ENCODE data around the gene KLHL13. TPM values are rescaled to one million over a fixed set of nuclear protein-coding genes. Genes with fewer than 3 reads are reported as not detected.

KLHL13 gene
- total RNA-seq, 1 experiment from 2014 or later = 4.2 TPM

DNA sequence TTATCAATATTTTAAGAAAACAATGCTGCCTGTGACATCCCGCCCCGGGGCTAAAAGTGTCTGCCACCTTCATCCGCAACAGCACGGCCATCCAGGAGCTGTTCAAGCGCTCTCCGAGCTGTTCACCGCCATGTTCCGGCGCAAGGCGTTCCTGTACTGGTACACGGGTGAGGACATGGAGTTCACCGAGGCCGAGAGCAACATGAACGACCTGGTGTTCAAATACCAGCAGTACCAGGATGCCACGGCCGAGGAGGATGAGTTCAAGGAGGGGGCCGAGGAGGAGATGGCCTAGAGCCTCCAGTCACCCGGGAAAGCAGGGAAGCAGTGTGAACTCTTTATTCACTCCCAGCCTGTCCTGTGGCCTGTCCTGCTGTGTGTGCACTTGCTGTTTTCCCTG lies 12.1 kb upstream of the KLHL13 start:
- RAD21 ChIA-PET (ENCODE audit: low non-redundant PET in 1 of 2, low total read pairs in 2 of 2, uncharacterized antibody in 2 of 2, unreplicated experiment in 2 of 2) = no interaction called here
- H3K4me1 ChIP-seq (ENCODE audit: control insufficient read depth in 1 of 2, insufficient read depth in 2 of 2, low read length in 2 of 2) = no peaks in the 10 kb centered on the region
- no peak overlapping the region for H3K4me3 ChIP-seq (replicated peaks in 1 of 2; ENCODE audit: low read depth in 1 of 2, low read length in 2 of 2)
- TF ChIP-seq SRF (IDR thresholded peaks at IDR 0.05; ENCODE audit: low read depth) = no peak
- TF ChIP-seq RAD21 (IDR thresholded peaks at IDR 0.05; ENCODE audit: low read depth) = no peak
- TF ChIP-seq EGR1 (IDR thresholded peaks at IDR 0.05; ENCODE audit: low read depth) = no peak
- TF ChIP-seq CEBPB (IDR thresholded peaks at IDR 0.05; ENCODE audit: low read depth) = no peak
- TF ChIP-seq, protein P1, sequence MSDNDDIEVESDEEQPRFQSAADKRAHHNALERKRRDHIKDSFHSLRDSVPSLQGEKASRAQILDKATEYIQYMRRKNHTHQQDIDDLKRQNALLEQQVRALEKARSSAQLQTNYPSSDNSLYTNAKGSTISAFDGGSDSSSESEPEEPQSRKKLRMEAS (IDR thresholded peaks at IDR 0.05) = no peak
- TF ChIP-seq CBX3 (IDR thresholded peaks at IDR 0.05; ENCODE audit: low read depth) = no peak
- TF ChIP-seq, protein P2, sequence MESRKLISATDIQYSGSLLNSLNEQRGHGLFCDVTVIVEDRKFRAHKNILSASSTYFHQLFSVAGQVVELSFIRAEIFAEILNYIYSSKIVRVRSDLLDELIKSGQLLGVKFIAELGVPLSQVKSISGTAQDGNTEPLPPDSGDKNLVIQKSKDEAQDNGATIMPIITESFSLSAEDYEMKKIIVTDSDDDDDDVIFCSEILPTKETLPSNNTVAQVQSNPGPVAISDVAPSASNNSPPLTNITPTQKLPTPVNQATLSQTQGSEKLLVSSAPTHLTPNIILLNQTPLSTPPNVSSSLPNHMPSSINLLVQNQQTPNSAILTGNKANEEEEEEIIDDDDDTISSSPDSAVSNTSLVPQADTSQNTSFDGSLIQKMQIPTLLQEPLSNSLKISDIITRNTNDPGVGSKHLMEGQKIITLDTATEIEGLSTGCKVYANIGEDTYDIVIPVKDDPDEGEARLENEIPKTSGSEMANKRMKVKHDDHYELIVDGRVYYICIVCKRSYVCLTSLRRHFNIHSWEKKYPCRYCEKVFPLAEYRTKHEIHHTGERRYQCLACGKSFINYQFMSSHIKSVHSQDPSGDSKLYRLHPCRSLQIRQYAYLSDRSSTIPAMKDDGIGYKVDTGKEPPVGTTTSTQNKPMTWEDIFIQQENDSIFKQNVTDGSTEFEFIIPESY (IDR thresholded peaks at IDR 0.05; ENCODE audit: extremely low read depth, insufficient replicate concordance, low read length) = no peak
- no peak for TF ChIP-seq EZH2phosphoT487 (IDR thresholded peaks at IDR 0.05; ENCODE audit: borderline replicate concordance)
- TF ChIP-seq ELF1 (IDR thresholded peaks at IDR 0.05; ENCODE audit: borderline replicate concordance, low read depth) = no peak
- H3K36me3 ChIP-seq (ENCODE audit: control insufficient read depth in 1 of 2, insufficient read depth in 2 of 2, low read length in 2 of 2) = no peaks in the 10 kb centered on the region
- ATAC-seq (no peak), DNase-seq (ENCODE audit: low read depth, low spot score) (no peak)
- H3K79me2 ChIP-seq (ENCODE audit: insufficient read depth, low read length) = no peaks in the 10 kb centered on the region
- intact Hi-C loops (cut with micrococcal nuclease) = no loop called here
- H2AFZ ChIP-seq (ENCODE audit: low read depth, low read length, poor library complexity, severe bottlenecking) = no peak overlapping the region
- CTCF ChIA-PET = no interaction called here
- no peaks in the 10 kb centered on the region for H3K27me3 ChIP-seq (ENCODE audit: insufficient read depth, low read length)
- no peaks in the 10 kb centered on the region for H3K9me2 ChIP-seq (ENCODE audit: insufficient read depth)
- no peak overlapping the region for H3K4me2 ChIP-seq (ENCODE audit: low read length)
- POLR2A ChIA-PET = no interaction called here
- no peaks in the 10 kb centered on the region for H4K20me1 ChIP-seq (ENCODE audit: insufficient read depth)
- no peaks in the 10 kb centered on the region for H3K9me3 ChIP-seq (ENCODE audit: control insufficient read depth in 1 of 2, insufficient read depth in 1 of 2, low read depth in 1 of 2, low read length in 2 of 2)
- no TSS peak for BruUV-seq (replicated peaks)
- no peak overlapping the region for H3K27ac ChIP-seq (ENCODE audit: low read depth, low read length)
- H3K9ac ChIP-seq (ENCODE audit: low read length) = no peak overlapping the region

DNA sequence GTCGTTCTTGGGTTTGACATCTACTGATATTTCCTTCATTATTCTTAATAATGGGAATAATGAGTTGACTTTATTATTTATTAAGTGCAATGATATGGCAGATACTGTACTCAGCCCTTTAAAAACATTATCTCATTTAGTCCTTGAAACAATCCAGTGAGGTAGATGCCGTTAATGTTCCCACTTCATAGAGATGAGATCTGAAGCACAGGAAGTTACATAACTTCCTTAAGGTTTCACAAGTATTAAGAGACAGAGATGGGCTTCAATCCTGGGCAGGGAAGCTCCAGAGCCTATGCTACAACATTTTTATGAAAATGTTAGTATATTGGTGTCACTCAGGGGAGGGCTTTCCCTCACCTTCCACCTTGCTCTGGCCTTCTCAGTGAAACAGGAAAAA lies 9.7 kb upstream of the KLHL13 start:
- no peak for ATAC-seq
- H3K4me1 ChIP-seq (ENCODE audit: control insufficient read depth in 1 of 2, insufficient read depth in 2 of 2, low read length in 2 of 2) = no peaks in the 10 kb centered on the region
- TF ChIP-seq, protein P1 (IDR thresholded peaks at IDR 0.05) = no peak
- no peak for TF ChIP-seq CEBPB (IDR thresholded peaks at IDR 0.05; ENCODE audit: low read depth)
- no peak for TF ChIP-seq EZH2 (IDR thresholded peaks at IDR 0.05)
- TF ChIP-seq, protein P2 (IDR thresholded peaks at IDR 0.05; ENCODE audit: extremely low read depth, insufficient replicate concordance, low read length) = no peak
- no peak for TF ChIP-seq YY1 (IDR thresholded peaks at IDR 0.05; ENCODE audit: extremely low read depth, insufficient replicate concordance, low read depth, low read length)
- TF ChIP-seq EZH2phosphoT487 (IDR thresholded peaks at IDR 0.05; ENCODE audit: borderline replicate concordance) = no peak
- TF ChIP-seq, protein P3, sequence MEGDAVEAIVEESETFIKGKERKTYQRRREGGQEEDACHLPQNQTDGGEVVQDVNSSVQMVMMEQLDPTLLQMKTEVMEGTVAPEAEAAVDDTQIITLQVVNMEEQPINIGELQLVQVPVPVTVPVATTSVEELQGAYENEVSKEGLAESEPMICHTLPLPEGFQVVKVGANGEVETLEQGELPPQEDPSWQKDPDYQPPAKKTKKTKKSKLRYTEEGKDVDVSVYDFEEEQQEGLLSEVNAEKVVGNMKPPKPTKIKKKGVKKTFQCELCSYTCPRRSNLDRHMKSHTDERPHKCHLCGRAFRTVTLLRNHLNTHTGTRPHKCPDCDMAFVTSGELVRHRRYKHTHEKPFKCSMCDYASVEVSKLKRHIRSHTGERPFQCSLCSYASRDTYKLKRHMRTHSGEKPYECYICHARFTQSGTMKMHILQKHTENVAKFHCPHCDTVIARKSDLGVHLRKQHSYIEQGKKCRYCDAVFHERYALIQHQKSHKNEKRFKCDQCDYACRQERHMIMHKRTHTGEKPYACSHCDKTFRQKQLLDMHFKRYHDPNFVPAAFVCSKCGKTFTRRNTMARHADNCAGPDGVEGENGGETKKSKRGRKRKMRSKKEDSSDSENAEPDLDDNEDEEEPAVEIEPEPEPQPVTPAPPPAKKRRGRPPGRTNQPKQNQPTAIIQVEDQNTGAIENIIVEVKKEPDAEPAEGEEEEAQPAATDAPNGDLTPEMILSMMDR (IDR thresholded peaks at IDR 0.05 in 2 of 3, conservative IDR thresholded peaks at IDR 0.05 in 1 of 3; ENCODE audit: borderline replicate concordance in 1 of 3, insufficient read depth in 1 of 3, low read depth in 2 of 3, low read length in 2 of 3) = no peak
- TF ChIP-seq ZNF274 (IDR thresholded peaks at IDR 0.05; ENCODE audit: low read depth, low read length) = no peak
- TF ChIP-seq CBX3 (IDR thresholded peaks at IDR 0.05; ENCODE audit: low read depth) = no peak
- TF ChIP-seq SIN3A (IDR thresholded peaks at IDR 0.05; ENCODE audit: low read depth) = no peak

More for the DNA sequence above, 9.7 kb upstream of the KLHL13 start:
- Histone ChIP-seq H3K36me3 (ENCODE audit: control insufficient read depth in 1 of 2, insufficient read depth in 2 of 2, low read length in 2 of 2) (no peaks in the 10 kb centered on the region), H3K4me2 (ENCODE audit: low read length) (no peak overlapping the region), H4K20me1 (ENCODE audit: insufficient read depth) (no peaks in the 10 kb centered on the region), H3K27ac (ENCODE audit: low read depth, low read length) (no peak overlapping the region), H3K4me3 (replicated peaks in 1 of 2; ENCODE audit: low read depth in 1 of 2, low read length in 2 of 2) (no peak overlapping the region), H3K9ac (ENCODE audit: low read length) (no peak overlapping the region), H3K79me2 (ENCODE audit: insufficient read depth, low read length) (no peaks in the 10 kb centered on the region), H2AFZ (ENCODE audit: low read depth, low read length, poor library complexity, severe bottlenecking) (no peak overlapping the region), H3K9me2 (ENCODE audit: insufficient read depth) (no peaks in the 10 kb centered on the region), H3K9me3 (ENCODE audit: control insufficient read depth in 1 of 2, insufficient read depth in 1 of 2, low read depth in 1 of 2, low read length in 2 of 2) (no peaks in the 10 kb centered on the region), H3K27me3 (ENCODE audit: insufficient read depth, low read length) (no peaks in the 10 kb centered on the region)
- no TSS peak for BruUV-seq (replicated peaks)
- no peak for DNase-seq (ENCODE audit: low read depth, low spot score)
- ChIA-PET POLR2A (no interaction called here), CTCF (no interaction called here), RAD21 (ENCODE audit: low non-redundant PET in 1 of 2, low total read pairs in 2 of 2, uncharacterized antibody in 2 of 2, unreplicated experiment in 2 of 2) (no interaction called here)
- intact Hi-C loops (cut with micrococcal nuclease) = no loop called here

All from HCT116 (cell line).